ENCODE measurements around the gene ANKRD18A.
"Not testable (repeated sequence)": the region's sequence is repeated elsewhere in the genome, so short reads cannot be mapped to it uniquely, and the experiment has no call there.

The ANKRD18A gene

DNA sequence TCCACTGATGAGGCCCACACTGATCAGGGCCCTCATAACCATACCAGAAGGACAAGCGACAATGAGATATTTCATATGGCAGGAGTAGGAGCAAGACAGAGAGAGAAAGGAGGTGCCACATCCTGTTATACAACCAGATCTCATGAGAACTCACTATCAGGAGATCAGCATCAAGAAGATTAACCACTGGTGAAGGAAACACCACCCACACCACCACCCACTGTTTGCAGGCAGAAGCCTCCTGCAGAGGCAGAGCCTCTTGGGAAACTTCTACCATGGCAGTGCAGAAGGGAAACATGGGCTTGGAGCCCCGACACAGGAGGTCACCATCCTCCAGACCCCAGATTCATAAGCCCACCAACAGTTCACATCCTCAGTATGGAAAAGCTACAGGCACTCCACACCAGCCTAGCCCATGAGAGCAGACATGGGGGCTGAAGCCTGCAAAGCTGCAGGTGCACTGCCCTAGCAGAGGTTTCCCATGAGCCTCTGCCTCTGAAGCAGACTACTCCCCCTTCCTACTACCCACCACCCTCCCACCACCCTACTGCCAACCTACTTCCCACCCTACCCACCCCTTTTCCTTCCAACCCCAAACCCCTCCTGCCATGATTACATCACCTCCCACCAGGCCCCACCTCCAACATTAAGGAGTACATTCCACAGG is 73.8 kb downstream of the ANKRD18A start:
- not testable (repeated sequence) for H3K36me3 ChIP-seq (ENCODE audit: control insufficient read depth, insufficient read depth, low read length); H3K9me3 ChIP-seq (ENCODE audit: control insufficient read depth, low read length); H3K27ac ChIP-seq (ENCODE audit: insufficient read depth, low read length, poor library complexity, severe bottlenecking); DNase-seq; H3K27me3 ChIP-seq (replicated peaks; ENCODE audit: control insufficient read depth, insufficient read depth, low read length, poor library complexity, severe bottlenecking); H3K4me3 ChIP-seq (ENCODE audit: insufficient read depth, low read depth, low read length, poor library complexity, severe bottlenecking)
- peaks cover 14% of the 10 kb centered on the region for H3K4me1 ChIP-seq (ENCODE audit: control insufficient read depth, insufficient read depth, low read length, poor library complexity, severe bottlenecking)

DNA sequence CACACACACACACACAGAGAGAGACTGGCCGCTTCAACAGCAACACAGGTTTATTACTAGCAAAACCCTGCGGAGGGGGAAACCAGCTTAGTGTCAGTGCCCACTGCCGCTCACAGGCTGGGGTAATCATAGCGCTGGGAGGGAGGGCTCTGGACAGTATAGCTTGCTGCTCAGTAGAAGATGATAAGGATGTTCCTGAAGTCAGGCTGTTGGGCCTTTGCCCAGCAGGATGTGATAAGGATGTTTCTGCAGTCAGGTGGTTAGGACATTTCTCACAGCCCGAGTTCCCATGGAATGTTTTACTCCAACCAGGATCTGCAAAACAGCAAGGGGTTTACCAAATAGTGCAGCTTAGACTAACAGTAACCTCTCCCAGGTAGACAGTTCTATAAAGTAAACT is 79.9 kb downstream of the ANKRD18A start:
- H3K4me1 ChIP-seq (ENCODE audit: control insufficient read depth, insufficient read depth, low read length, poor library complexity, severe bottlenecking); H3K27me3 ChIP-seq (replicated peaks; ENCODE audit: control insufficient read depth, insufficient read depth, low read length, poor library complexity, severe bottlenecking); DNase-seq; H3K27ac ChIP-seq (ENCODE audit: insufficient read depth, low read length, poor library complexity, severe bottlenecking); H3K36me3 ChIP-seq (ENCODE audit: control insufficient read depth, insufficient read depth, low read length); H3K9me3 ChIP-seq (ENCODE audit: control insufficient read depth, low read length); H3K4me3 ChIP-seq (ENCODE audit: insufficient read depth, low read depth, low read length, poor library complexity, severe bottlenecking): not testable (repeated sequence)

GRCh38 chr9:38529317-38529716 is 91.1 kb downstream of the ANKRD18A start:
- no peaks in the 10 kb centered on the region for H3K36me3 ChIP-seq (ENCODE audit: control insufficient read depth, insufficient read depth, low read length)
- H3K4me3 ChIP-seq (ENCODE audit: insufficient read depth, low read depth, low read length, poor library complexity, severe bottlenecking) = no peak overlapping the region
- H3K9me3 ChIP-seq (ENCODE audit: control insufficient read depth, low read length) = no peaks in the 10 kb centered on the region
- H3K4me1 ChIP-seq (ENCODE audit: control insufficient read depth, insufficient read depth, low read length, poor library complexity, severe bottlenecking) = no peaks in the 10 kb centered on the region
- no peaks in the 10 kb centered on the region for H3K27me3 ChIP-seq (replicated peaks; ENCODE audit: control insufficient read depth, insufficient read depth, low read length, poor library complexity, severe bottlenecking)
- DNase-seq = no peak
- no peak overlapping the region for H3K27ac ChIP-seq (ENCODE audit: insufficient read depth, low read length, poor library complexity, severe bottlenecking)

DNA sequence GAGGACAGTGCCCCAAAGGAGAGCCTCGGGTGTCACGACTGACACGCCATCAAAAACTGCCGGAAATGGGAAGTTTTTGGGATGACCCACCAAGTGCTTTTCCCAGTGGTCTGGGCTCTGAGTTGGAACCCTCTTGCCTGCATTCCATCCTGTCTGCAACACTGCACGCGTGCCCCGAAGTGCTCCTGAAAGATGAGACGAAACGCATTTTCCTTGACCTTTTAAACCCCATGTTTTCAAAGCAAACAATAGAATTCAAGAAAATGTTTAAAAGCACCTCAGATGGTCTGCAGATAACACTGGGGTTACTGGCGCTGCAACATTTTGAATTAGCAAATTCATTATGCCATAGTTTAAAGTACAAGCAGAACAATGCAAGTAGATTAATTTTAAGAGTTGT is 92.9 kb downstream of the ANKRD18A start:
- no peaks in the 10 kb centered on the region for H3K27me3 ChIP-seq (replicated peaks; ENCODE audit: control insufficient read depth, insufficient read depth, low read length, poor library complexity, severe bottlenecking)
- H3K27ac ChIP-seq (ENCODE audit: insufficient read depth, low read length, poor library complexity, severe bottlenecking) = no peak overlapping the region
- no peak for DNase-seq
- no peaks in the 10 kb centered on the region for H3K9me3 ChIP-seq (ENCODE audit: control insufficient read depth, low read length)
- no peaks in the 10 kb centered on the region for H3K4me1 ChIP-seq (ENCODE audit: control insufficient read depth, insufficient read depth, low read length, poor library complexity, severe bottlenecking)
- H3K36me3 ChIP-seq (ENCODE audit: control insufficient read depth, insufficient read depth, low read length) = no peaks in the 10 kb centered on the region
- no peak overlapping the region for H3K4me3 ChIP-seq (ENCODE audit: insufficient read depth, low read depth, low read length, poor library complexity, severe bottlenecking)

DNA sequence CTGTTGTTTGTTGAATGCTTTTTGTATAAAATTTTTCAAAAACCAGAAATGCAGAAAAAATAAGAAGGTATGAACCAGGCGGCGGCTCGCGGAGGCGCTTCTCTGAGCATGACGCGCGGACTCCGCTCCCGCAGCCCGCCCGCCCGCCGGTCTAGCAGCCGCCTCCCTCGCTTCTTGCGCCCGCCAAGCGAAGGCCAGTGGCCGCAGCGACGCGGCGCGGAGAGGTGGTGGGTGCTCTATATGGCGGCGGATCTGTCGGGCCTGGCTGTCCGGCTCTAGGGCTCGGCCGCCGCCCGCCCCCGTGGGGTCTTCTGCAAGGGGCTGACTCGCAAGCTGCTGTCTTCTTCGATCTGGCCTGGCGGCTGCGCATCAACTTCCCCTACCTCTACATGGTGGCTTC is 93.8 kb downstream of the ANKRD18A start:
- no peak overlapping the region for H3K27ac ChIP-seq (ENCODE audit: insufficient read depth, low read length, poor library complexity, severe bottlenecking)
- H3K9me3 ChIP-seq (ENCODE audit: control insufficient read depth, low read length) = no peaks in the 10 kb centered on the region
- H3K27me3 ChIP-seq (replicated peaks; ENCODE audit: control insufficient read depth, insufficient read depth, low read length, poor library complexity, severe bottlenecking) = no peaks in the 10 kb centered on the region
- no peaks in the 10 kb centered on the region for H3K4me1 ChIP-seq (ENCODE audit: control insufficient read depth, insufficient read depth, low read length, poor library complexity, severe bottlenecking)
- no peak for DNase-seq
- no peak overlapping the region for H3K4me3 ChIP-seq (ENCODE audit: insufficient read depth, low read depth, low read length, poor library complexity, severe bottlenecking)
- H3K36me3 ChIP-seq (ENCODE audit: control insufficient read depth, insufficient read depth, low read length) = no peaks in the 10 kb centered on the region

GRCh38 chr9:38523121-38523520 is 97.3 kb downstream of the ANKRD18A start:
- no peak for DNase-seq

DNA sequence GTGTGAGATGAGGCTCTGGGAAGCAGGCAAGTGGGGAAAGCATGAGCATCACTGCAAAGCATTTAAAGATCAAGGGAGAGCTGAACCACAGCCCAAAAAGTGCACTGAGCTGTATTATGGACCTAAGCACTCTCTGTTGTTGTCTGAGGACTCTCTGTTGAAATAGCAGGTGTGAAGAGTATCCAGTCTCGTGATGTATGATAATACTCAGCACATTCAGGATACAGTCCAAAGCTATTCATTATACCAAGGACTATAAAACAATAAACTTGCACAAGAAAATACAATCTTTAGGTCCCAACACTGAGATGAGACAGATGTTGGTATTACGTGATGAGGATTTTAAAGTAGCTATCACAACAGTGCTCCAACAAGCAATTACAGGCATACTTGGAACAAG is 98.6 kb downstream of the ANKRD18A start:
- Histone ChIP-seq H3K9me3 (ENCODE audit: control insufficient read depth, low read length) (no peaks in the 10 kb centered on the region), H3K27me3 (replicated peaks; ENCODE audit: control insufficient read depth, insufficient read depth, low read length, poor library complexity, severe bottlenecking) (no peaks in the 10 kb centered on the region), H3K27ac (ENCODE audit: insufficient read depth, low read length, poor library complexity, severe bottlenecking) (no peak overlapping the region), H3K36me3 (ENCODE audit: control insufficient read depth, insufficient read depth, low read length) (no peaks in the 10 kb centered on the region), H3K4me1 (ENCODE audit: control insufficient read depth, insufficient read depth, low read length, poor library complexity, severe bottlenecking) (no peaks in the 10 kb centered on the region), H3K4me3 (ENCODE audit: insufficient read depth, low read depth, low read length, poor library complexity, severe bottlenecking) (no peak overlapping the region)
- DNase-seq = no peak

More at GRCh38 chr9:38523121-38523520, 97.3 kb downstream of the ANKRD18A start:
- H3K4me3 ChIP-seq (ENCODE audit: insufficient read depth, low read depth, low read length, poor library complexity, severe bottlenecking) = no peak overlapping the region
- H3K27ac ChIP-seq (ENCODE audit: insufficient read depth, low read length, poor library complexity, severe bottlenecking) = no peak overlapping the region
- no peaks in the 10 kb centered on the region for H3K4me1 ChIP-seq (ENCODE audit: control insufficient read depth, insufficient read depth, low read length, poor library complexity, severe bottlenecking)
- H3K27me3 ChIP-seq (replicated peaks; ENCODE audit: control insufficient read depth, insufficient read depth, low read length, poor library complexity, severe bottlenecking) = no peaks in the 10 kb centered on the region
- H3K9me3 ChIP-seq (ENCODE audit: control insufficient read depth, low read length) = no peaks in the 10 kb centered on the region
- H3K36me3 ChIP-seq (ENCODE audit: control insufficient read depth, insufficient read depth, low read length) = no peaks in the 10 kb centered on the region
